Activated B cell treated with CpG ODN at 0.5 μM for 24 hours (primary cell): ENCODE results near the gene ARHGAP36. TPM values are rescaled to one million over a fixed set of nuclear protein-coding genes. Genes with fewer than 3 reads are reported as not detected.

Experiments used
- ATAC-seq: fragments of 200-7000 bp; cut with Tn5 transposase; one replicate; pipeline ENCODE4 v1.10.0; 2021; ENCODE audit warnings: low read depth, mild to moderate bottlenecking, moderate library complexity
- CTCF ChIA-PET: fragments of 350-600 bp; sonication (Branson Sonifier 250); formaldehyde crosslinking; loops from one replicate; lab custom pipeline; 2021; ENCODE audit warnings: antibody characterized with exemption; lab: Charles Lee
- POLR2A ChIA-PET: fragments of 350-600 bp; sonication (Branson Sonifier 250); formaldehyde crosslinking; loops from one replicate; lab custom pipeline; 2021; ENCODE audit warnings: antibody characterized with exemption; lab: Charles Lee
- DNase-seq: peaks from one replicate; pipeline ENCODE4 v3.0.0; 2022
- H3K27ac Mint-ChIP-seq: one replicate; pipeline ENCODE4 v1.8.0; 2020; ENCODE audit warnings: mixed read lengths
- H3K27me3 Mint-ChIP-seq: one replicate; pipeline ENCODE4 v1.8.0; 2021; ENCODE audit warnings: mixed read lengths
- H3K36me3 Mint-ChIP-seq: one replicate; pipeline ENCODE4 v1.8.0; 2021; ENCODE audit warnings: low read depth, mixed read lengths
- H3K4me1 Mint-ChIP-seq: one replicate; pipeline ENCODE4 v1.8.0; 2021; ENCODE audit warnings: mixed read lengths
- H3K4me3 Mint-ChIP-seq: one replicate; pipeline ENCODE4 v1.8.0; 2020; ENCODE audit warnings: mild to moderate bottlenecking, mixed read lengths
- H3K9me3 Mint-ChIP-seq: one replicate; pipeline ENCODE4 v1.8.0; 2020; ENCODE audit warnings: mixed read lengths
- intact Hi-C: fragments of 100-400 bp; cut with micrococcal nuclease; formaldehyde crosslinking; loops from one replicate; pipeline ENCODE4 v1.15.1; 2024
- total RNA-seq: library from RNA; stranded (reverse); gene quantifications from 2 replicates; pipeline ENCODE4 v1.2.3, GENCODE V29; 2022
- TF ChIP-seq, protein P1 (sequence below): fragments of 200-600 bp; IDR thresholded peaks from one replicate; pipeline ENCODE4 v1.8.0; 2022; ENCODE audit warnings: antibody characterized with exemption, mild to moderate bottlenecking

ARHGAP36 gene
- total RNA-seq, 1 donor from 2014 or later = not detected

DNA sequence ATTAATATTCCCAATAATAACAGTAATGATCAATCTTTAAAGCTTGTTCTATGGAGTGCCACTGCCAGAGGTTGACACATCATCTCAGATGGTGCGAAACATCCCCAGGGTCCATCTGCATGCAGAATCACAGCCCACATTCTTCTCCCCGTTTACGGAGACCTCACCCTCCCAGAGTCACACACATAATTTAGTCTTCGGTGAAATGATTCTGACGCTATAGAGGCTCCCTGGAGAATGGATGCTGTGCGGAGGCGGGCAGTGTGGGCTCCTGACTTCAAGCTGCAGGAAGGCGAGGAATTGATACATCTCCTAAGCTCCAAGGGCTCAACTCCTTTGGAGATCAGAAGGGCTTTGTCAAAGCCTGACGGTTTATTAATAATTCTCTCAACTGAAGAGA, 11.0 kb upstream of the ARHGAP36 start:
- Mint-ChIP-seq H3K4me3 (no peak overlapping the region), H3K27me3 (peaks cover 8% of the 10 kb centered on the region), H3K9me3 (no peaks in the 10 kb centered on the region), H3K4me1 (no peaks in the 10 kb centered on the region), H3K36me3 (no peaks in the 10 kb centered on the region), H3K27ac (no peak overlapping the region)
- intact Hi-C loops = no loop called here
- ChIA-PET POLR2A (no interaction called here), CTCF (no interaction called here)
- ATAC-seq (no peak), DNase-seq (no peak)
- TF ChIP-seq, protein P1, sequence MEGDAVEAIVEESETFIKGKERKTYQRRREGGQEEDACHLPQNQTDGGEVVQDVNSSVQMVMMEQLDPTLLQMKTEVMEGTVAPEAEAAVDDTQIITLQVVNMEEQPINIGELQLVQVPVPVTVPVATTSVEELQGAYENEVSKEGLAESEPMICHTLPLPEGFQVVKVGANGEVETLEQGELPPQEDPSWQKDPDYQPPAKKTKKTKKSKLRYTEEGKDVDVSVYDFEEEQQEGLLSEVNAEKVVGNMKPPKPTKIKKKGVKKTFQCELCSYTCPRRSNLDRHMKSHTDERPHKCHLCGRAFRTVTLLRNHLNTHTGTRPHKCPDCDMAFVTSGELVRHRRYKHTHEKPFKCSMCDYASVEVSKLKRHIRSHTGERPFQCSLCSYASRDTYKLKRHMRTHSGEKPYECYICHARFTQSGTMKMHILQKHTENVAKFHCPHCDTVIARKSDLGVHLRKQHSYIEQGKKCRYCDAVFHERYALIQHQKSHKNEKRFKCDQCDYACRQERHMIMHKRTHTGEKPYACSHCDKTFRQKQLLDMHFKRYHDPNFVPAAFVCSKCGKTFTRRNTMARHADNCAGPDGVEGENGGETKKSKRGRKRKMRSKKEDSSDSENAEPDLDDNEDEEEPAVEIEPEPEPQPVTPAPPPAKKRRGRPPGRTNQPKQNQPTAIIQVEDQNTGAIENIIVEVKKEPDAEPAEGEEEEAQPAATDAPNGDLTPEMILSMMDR = no peak

DNA sequence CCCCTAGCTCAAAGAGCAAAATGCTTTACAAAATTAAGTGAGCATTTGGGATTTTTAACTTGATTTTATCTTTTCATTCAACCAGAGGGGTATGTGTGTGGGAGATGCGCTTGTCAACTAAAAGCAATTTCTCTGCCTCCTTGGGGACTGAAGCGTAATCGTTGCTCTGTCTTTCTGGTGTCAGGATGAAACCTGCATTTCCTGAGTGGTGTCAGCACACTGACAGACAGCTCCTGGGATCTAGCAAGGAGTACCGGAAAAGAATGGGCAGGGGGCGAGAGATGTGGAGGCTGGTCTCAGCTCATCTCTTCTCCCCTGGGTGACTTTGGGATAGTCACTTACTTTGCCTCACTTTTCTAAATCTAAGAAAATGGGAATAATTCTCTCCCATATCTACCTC, 5.1 kb upstream of the ARHGAP36 start:
- intact Hi-C loops = no loop called here
- Mint-ChIP-seq H3K4me3 (no peak overlapping the region), H3K36me3 (no peaks in the 10 kb centered on the region), H3K27me3 (peaks cover 4% of the 10 kb centered on the region), H3K4me1 (no peaks in the 10 kb centered on the region), H3K27ac (no peak overlapping the region), H3K9me3 (no peaks in the 10 kb centered on the region)
- POLR2A ChIA-PET = no interaction called here
- CTCF ChIA-PET = no interaction called here
- no peak for DNase-seq
- TF ChIP-seq, protein P1 = no peak
- ATAC-seq = no peak

GRCh38 chrX:131054906-131055305, 3.2 kb upstream of the ARHGAP36 start:
- ATAC-seq (no peak), DNase-seq (no peak)
- H3K4me1 Mint-ChIP-seq = no peaks in the 10 kb centered on the region
- intact Hi-C loops = no loop called here
- ChIA-PET POLR2A (no interaction called here), CTCF (no interaction called here)
- no peak overlapping the region for H3K27ac Mint-ChIP-seq
- H3K27me3 Mint-ChIP-seq = peaks cover 14% of the 10 kb centered on the region
- TF ChIP-seq, protein P1 = no peak
- no peak overlapping the region for H3K4me3 Mint-ChIP-seq
- no peaks in the 10 kb centered on the region for H3K9me3 Mint-ChIP-seq
- H3K36me3 Mint-ChIP-seq = no peaks in the 10 kb centered on the region

DNA sequence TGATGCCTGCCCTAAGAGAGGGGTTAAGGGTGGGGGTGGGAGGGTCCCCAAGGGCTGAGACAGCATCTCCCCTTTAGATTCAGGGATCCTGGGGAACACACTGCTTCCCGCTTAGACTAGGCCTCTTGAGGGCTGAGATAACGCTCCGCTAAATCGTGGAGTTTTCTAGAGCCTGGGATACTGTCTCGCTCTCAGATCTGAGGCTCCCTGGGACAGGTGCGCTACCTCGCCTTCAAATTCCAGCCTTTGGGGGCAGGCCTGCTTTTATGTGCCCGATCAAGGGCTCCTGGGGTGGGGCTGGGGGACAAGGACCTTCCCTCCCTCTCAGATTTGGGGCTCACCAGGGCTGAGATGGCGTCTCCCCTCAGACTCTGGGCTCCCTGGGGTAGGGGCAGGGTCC, 440 bp upstream of the ARHGAP36 start:
- ChIA-PET POLR2A (no interaction called here), CTCF (no interaction called here)
- no peak for DNase-seq
- H3K9me3 Mint-ChIP-seq = no peaks in the 10 kb centered on the region
- H3K27ac Mint-ChIP-seq = no peak overlapping the region
- H3K36me3 Mint-ChIP-seq = no peaks in the 10 kb centered on the region
- intact Hi-C loops = no loop called here
- H3K27me3 Mint-ChIP-seq = peaks cover 19% of the 10 kb centered on the region
- TF ChIP-seq, protein P1 = no peak
- no peaks in the 10 kb centered on the region for H3K4me1 Mint-ChIP-seq
- H3K4me3 Mint-ChIP-seq = no peak overlapping the region
- ATAC-seq = no peak

GRCh38 chrX:131059246-131059645, 1.1 kb downstream of the ARHGAP36 start:
- no peaks in the 10 kb centered on the region for H3K36me3 Mint-ChIP-seq
- H3K4me1 Mint-ChIP-seq = no peaks in the 10 kb centered on the region
- ATAC-seq = no peak
- H3K27me3 Mint-ChIP-seq = peaks cover 23% of the 10 kb centered on the region
- DNase-seq = no peak
- CTCF ChIA-PET = no interaction called here
- H3K9me3 Mint-ChIP-seq = no peaks in the 10 kb centered on the region
- no peak overlapping the region for H3K4me3 Mint-ChIP-seq
- POLR2A ChIA-PET = no interaction called here
- TF ChIP-seq, protein P1 = no peak
- no peak overlapping the region for H3K27ac Mint-ChIP-seq
- intact Hi-C loops = no loop called here
